ENCODE results near the gene DMD. TPM values are rescaled to one million over a fixed set of nuclear protein-coding genes. Genes with fewer than 3 reads are reported as not detected.

DMD gene
- total and polyA plus RNA-seq, 2 of the 8 experiments (the other 6 are each of a cell fraction or from before 2014, with no cell fraction given) = 4.8 to 7.4 TPM

DNA sequence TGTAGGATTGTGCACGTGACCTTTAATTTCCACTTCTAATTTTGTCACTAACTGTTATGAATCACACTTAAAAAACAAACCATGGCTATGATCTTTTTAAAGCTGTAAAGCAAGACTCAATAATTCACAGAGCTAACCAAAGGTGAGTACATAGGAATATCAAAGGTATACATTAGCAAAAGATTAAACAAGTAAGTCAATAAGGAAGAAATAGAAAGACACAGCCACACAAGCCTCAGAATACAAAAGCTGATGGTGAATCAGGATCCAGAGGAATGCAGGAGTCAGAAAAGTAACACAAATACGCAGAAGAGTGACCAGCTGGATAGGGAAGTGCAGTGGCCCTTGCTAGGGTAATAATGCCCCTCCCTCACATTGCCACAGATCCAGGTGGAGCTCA lies 943.6 kb downstream of the DMD start (continued):
- TF ChIP-seq FOSL1 (IDR thresholded peaks at IDR 0.05; ENCODE audit: insufficient read depth, low read depth, low read length) (no peak), KDM4A (IDR thresholded peaks at IDR 0.05; ENCODE audit: low read depth, low read length, severe bottlenecking) (no peak), ZNF274 (IDR thresholded peaks at IDR 0.05; ENCODE audit: borderline replicate concordance, extremely low read depth, low read length) (no peak), SAP30 (IDR thresholded peaks at IDR 0.05; ENCODE audit: insufficient read depth, insufficient replicate concordance, low read length) (no peak), HDAC6 (IDR thresholded peaks at IDR 0.05; ENCODE audit: low read depth, low read length) (no peak)

Measured in H1 (cell line).